HK-2 (cell line): ENCODE measurements around the gene PEAK1.

Source experiments
- DNase-seq: peaks from one replicate; pipeline ENCODE4 v3.0.0-alpha.2; 2018; ENCODE audit not compliant: unreplicated experiment

Gene PEAK1, protein sequence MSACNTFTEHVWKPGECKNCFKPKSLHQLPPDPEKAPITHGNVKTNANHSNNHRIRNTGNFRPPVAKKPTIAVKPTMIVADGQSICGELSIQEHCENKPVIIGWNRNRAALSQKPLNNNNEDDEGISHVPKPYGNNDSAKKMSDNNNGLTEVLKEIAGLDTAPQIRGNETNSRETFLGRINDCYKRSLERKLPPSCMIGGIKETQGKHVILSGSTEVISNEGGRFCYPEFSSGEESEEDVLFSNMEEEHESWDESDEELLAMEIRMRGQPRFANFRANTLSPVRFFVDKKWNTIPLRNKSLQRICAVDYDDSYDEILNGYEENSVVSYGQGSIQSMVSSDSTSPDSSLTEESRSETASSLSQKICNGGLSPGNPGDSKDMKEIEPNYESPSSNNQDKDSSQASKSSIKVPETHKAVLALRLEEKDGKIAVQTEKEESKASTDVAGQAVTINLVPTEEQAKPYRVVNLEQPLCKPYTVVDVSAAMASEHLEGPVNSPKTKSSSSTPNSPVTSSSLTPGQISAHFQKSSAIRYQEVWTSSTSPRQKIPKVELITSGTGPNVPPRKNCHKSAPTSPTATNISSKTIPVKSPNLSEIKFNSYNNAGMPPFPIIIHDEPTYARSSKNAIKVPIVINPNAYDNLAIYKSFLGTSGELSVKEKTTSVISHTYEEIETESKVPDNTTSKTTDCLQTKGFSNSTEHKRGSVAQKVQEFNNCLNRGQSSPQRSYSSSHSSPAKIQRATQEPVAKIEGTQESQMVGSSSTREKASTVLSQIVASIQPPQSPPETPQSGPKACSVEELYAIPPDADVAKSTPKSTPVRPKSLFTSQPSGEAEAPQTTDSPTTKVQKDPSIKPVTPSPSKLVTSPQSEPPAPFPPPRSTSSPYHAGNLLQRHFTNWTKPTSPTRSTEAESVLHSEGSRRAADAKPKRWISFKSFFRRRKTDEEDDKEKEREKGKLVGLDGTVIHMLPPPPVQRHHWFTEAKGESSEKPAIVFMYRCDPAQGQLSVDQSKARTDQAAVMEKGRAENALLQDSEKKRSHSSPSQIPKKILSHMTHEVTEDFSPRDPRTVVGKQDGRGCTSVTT (N-terminal part only)

GRCh38 chr15:77419836-77420609, at the start of gene PEAK1:
Gene PEAK1, minus strand, starts transcription at chr15:77420104. Its CDS starts 238,178 bp downstream, at chr15:77181926.
- peak; percentile 95 for DNase-seq

DNA sequence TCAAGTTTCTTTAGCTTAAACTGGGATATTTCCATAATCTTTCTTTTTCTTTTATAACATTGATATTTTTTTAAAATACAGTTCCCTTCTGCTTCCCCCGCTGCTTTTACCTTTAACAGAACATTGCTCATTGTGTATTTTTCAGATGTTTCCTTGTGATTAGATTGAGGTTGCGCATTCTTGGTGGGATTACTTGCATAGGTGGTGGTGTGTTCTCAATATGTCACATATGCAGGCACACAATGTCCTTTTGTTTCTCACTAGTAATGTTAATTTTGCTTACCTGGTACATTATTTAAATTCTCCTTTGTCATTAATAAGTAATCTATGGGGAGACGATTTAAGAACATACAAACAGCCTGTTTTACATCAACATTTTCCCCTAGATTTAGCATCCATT, 49.0 kb upstream of the PEAK1 start:
- no peak for DNase-seq

GRCh38 chr15:77466521-77466920, 46.6 kb upstream of the PEAK1 start:
- no peak for DNase-seq

- no peak for DNase-seq
Observed at GRCh38 chr15:77464129-77464865, 44.4 kb upstream of the PEAK1 start.

GRCh38 chr15:77461486-77461885, 41.6 kb upstream of the PEAK1 start:
- no peak for DNase-seq

- DNase-seq, result no peak
Observed at GRCh38 chr15:77459031-77459430, 39.1 kb upstream of the PEAK1 start.

DNA sequence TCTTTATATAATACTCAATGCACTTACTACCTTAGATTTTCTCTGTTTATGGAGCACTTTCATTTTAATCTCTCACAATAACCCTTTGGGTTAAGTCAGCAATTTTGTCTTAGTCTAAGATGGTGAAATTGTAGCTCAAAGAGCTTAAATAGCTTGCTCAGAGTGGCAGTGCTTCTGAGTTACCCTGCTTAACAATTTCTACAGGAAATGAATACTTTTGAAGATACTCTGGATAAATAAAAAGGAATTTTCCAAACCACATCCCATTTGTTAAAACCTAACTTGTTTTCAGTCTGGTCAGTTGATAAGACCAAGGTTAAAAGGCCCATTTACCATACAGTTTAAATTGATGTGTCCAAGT, 38.0 kb upstream of the PEAK1 start:
- no peak for DNase-seq

DNA sequence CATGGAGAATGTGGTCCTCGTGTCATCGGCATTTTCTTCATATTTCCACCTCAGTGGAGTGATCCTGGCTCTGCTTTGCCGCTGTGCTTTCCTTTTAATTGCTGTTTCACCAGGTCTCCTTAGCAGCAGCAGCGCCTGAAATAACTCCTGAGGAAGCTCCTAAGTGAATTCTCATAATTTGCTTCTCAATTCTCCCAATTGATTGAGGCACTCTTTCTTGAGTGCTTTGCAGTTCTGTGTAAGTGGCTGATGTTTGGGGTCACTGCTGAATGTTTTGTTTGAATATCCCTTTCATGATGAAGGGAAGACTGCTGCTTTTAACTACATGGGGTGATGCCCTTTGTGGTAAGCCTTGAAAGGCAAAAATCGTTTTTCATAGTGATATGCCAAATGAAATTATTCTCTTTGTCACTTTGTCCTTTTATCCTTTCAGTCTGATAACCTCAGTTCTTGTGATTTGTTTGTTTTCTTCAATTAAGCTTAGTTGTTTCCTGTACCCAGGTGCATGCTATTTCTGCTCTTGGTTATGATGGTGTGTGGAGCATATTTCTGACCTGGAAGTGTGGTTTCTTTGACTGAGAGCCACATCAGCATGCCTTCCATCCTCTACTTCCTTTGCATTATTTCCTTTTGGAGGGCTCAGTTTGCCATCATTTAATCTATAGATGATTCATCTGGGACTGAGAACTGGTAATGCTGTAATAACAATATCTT, 37.4 kb upstream of the PEAK1 start:
- DNase-seq, result no peak

DNA sequence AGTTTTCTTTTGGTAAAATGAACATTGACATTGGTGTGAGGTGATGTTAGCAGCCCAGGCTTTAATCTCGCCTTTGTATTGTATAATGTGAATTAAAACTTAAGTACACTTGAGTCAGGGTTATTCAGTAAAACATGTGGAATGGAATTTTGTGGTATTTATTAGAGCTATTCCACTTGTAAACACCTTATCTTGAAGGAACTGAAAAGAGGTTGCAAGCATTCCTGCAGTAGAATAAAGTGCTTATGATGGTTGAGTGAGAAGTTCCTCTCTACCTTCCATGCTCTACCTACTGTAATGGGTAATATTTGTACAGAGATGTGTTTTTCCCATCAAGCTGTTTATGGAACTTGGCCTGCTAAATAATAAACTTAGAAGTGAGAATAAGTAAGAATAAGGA, 36.8 kb upstream of the PEAK1 start:
- DNase-seq, result no peak

DNA sequence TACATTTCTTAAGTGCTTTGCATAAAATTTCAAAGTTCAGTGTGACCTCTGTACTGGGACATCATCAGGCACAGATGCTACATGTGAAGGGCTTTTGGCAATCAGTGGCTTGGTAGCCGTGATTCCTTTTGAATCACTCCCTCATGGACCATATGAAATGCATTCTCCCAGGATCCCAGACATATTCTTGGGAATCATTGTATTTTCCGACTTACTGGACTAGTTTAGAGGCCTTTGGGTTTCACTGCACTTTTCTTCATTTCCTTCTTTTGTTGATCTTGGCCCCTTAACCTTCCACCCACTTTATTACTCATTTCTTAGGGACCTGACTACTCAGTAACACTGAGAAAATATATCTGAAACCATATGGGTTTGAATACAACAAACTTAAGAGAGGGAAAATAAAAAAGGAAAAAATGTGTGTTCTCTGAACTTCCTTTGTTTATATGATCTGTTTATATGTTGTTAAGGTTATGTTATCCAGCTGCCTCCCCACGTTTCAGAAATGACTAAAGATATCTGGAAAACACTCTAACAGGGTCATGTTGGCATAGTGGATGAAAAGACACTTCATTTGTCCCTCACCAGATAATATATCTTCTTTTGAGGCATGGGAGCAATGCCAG, 35.9 kb upstream of the PEAK1 start:
- no peak for DNase-seq

GRCh38 chr15:77454951-77455350, 35.0 kb upstream of the PEAK1 start:
- DNase-seq, result no peak

DNA sequence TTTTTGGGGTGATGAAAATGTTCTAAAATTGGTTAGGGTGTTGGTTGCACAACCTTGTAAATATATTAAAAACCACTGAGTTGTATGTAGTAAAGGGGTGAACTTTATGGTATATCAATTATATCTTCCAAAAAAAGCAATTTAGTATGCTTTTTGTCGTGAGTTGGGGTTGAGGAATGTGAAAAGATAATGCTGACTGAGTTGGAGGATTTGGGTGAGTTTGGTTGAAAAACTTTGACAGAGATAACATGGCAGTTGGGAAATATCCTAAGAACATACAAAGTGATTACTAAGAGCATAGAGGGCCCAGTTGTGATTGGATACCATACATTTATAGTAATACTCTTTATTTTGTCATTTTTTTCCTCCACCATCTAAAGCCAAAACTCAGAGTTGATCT, 34.4 kb upstream of the PEAK1 start:
- DNase-seq, result no peak

DNA sequence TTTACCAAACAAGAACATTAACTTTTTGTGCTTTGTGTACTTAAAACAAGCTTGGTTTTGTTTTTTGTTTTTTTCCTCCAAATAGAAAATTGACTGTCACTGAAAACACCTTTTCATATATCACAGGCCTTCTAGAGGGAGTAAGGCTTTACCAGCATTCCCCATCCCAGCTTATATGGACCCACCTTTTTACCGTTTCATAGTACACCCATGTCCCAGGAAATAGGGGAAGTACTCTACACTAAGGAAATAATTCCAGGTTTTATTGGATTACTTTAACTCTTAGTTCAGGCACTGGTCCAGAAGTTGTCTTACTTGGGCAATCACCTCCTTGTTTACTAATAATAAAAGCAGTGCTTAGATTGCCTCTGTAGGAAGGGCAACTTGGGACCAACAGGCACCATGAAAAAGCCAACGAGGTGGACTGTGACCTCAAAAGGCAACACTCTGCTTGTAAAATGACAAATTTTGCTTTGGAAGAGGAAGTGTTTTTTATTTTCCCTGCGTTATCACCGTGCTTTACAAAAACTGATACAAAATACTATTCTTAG, 27.0 kb upstream of the PEAK1 start:
- DNase-seq, result no peak

- DNase-seq, result no peak
Observed at GRCh38 chr15:77440378-77440999, 20.6 kb upstream of the PEAK1 start.

DNA sequence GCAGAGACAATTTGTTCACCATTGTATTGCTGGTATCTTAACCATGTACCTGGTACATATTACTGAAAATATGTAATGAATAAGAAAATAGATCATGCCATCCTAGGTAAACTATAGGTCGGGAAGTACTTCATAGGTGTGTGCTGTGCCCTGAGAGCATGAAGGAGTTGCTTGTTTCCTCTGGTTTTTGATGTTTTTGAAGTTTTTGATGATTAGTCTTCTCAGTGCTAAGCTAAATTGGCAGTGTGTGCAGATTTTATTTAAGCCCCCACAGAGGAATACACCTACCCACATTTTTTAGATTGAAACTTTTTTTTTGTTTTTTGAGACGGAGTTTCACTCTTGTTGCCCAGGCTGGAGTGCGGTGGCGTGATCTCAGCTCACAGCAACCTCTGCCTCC, 17.4 kb upstream of the PEAK1 start:
- DNase-seq, result no peak

- DNase-seq, result no peak
Observed at GRCh38 chr15:77436822-77437221, 16.9 kb upstream of the PEAK1 start.

- DNase-seq, result no peak
Observed at GRCh38 chr15:77430652-77431051, 10.7 kb upstream of the PEAK1 start.

GRCh38 chr15:77430213-77430612, 10.3 kb upstream of the PEAK1 start:
- no peak for DNase-seq

DNA sequence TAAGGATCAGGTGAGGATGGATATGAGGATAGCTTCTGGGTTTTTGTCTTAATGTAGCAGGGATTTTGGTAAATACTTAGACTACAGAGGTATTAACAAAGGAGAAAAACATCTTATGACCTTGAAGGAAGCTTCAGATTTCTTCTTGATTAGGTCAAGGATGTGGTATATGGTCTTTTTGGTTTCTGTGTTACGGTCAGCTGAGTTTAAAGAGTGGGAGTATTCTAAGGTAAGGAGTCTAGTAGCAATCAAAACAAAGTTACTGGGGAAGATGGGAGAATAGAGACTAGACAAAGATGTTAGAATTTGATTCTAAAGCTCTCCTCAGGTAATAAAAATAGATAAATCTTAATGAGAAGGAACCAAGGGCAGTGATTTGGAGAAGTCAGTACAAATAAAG, 7.0 kb upstream of the PEAK1 start:
- DNase-seq, result no peak
